NCI-H187 treated with DMSO at 0.1 percent for 48 hours (cell line): Measurements from ENCODE around the gene MRPL19.
A peak's percentile ranks its signal among the peaks of the same experiment; 100 is the strongest.
"Not testable (repeated sequence)": the region's sequence is repeated elsewhere in the genome, so short reads cannot be mapped to it uniquely, and the experiment has no call there.

ENCODE experiments used
- DNase-seq: peaks from one replicate; lab custom pipeline; 2025; lab: John Stamatoyannopoulos, UW

The MRPL19 gene

GRCh38 chr2:75667884-75668283 is 21.3 kb downstream of the MRPL19 start:
- no peak for DNase-seq

DNA sequence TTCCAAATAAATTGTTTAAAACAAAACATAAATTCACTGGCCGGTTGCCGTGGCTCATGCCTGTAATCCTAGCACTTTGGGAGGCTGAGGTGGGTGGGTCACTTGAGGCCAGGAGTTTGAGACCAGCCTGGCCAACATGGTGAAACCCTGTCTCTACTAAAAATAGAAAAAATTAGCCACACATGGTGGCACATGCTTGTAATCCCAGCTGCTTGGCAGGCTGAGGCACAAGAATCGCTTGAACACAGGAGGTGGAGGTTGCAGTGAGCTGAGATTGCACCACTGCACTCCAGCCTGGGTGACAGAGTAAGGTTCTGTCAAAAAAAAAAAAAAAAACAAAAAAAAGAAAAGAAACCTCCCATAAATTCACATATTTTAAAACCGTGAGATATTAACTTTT is 28.8 kb downstream of the MRPL19 start:
- not testable (repeated sequence) for DNase-seq

DNA sequence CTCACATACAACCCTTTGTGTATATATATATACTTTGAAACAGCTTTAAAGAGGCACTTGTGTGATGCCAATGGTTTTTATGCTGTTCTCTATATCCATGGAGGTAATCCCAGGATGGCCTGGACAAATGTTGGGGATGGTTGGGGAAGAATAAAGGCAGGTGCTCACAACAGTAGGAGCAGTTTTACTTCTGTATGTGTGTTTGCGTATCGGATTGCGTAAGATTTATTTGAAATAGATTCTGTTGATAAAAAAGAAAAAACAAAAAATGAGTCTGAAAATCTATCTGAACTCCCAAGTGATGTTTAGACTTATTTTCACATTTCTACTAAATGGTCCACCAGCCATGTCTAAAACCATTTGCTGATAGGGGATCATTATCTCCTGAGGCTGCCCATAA is 29.3 kb downstream of the MRPL19 start:
- DNase-seq, result no peak

- DNase-seq, result no peak
These were observed 29.9 kb downstream of the MRPL19 start for GRCh38 chr2:75676464-75676863.

DNA sequence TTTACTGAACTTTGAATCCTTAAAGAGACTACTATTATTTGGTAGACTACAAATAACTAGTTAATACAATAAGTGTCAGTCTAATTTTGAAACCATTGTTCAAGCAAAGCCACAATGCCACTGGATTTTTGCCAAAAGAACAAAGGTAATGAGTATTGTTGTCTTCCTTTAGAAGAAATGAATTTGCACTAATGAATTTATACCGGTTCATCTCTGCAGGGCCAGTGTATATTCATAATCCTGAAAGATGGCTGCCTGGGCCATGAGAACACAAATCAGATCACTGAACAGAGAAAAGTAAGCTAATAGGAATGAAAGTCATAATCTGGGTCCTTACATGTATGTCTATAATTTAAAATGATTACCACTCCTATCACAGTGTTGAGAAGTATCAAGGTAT is 33.0 kb downstream of the MRPL19 start:
- no peak for DNase-seq

DNA sequence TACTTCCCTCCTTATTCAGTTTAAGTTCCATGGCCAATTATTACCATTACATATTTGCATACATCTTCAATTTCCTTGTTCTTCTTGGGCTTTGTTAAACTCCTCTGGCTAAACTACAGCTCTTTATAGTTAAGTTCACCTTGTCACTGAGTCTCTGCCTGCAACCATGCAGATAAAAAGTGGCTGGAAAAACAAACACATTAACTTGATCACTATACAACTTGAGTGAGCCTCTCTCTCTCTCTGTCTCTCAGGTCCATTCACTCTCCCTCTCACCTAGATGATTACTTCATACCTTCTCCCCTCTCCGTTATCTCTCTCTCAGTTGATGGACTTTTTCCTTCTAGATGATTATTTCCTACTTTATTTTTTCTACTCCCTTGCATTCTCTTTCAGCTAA is 33.8 kb downstream of the MRPL19 start:
- no peak for DNase-seq

DNA sequence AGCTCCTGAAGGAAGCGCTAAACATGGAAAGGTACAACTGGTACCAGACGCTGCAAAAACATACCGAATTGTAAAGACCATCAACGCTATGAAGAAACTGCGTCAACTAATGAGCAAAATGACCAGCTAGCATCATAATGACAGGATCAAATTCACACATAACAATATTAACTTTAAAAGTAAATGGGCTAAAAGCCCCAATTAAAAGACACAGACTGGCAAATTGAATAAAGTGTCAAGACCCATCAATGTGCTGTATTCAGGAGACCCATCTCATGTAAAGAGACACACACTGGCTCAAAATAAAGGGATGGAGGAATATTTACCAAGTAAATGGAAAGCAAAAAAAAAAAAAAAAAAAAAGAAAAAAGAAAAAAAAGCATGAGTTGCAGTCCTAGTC is 36.8 kb downstream of the MRPL19 start:
- DNase-seq, result not testable (repeated sequence)

DNA sequence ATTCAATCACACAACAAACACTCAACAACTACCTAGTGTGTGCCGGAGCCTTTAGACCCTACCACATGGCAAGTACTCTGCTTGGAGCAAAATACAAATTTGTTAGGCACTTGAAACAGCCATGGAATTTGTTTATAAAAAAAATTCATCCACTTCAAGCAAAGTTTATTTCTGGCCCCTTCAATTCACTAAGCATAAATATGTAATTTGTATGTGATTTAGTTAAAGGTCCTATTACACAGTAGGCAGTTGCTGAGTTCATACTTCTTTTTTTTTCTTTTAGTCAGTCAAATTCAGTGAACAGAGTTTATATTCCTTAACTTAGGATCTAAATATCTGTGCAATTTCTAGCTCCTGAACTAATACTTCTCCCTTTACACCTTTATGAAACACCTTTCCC is 41.6 kb downstream of the MRPL19 start:
- no peak for DNase-seq

DNA sequence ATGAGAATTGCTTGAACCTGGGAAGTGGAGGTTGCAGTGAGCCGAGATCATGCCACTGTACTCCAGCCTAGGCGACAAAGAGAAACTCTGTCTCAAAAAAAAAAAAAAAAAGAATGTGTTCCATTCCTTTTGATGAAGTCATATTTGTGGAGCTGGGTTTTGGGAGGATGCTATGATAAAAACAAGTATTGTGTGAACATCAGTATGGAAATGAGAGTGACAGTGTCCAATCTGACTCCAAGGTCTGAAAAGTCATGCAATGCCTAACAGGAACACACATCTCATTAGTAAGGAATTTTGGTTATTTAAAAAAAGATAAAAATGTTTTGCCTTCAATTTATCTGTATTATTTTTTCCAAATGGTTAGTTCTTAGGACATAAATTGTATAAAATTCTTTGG is 52.3 kb downstream of the MRPL19 start:
- DNase-seq, result no peak

GRCh38 chr2:75702593-75702992 is 56.0 kb downstream of the MRPL19 start:
- no peak for DNase-seq

GRCh38 chr2:75703589-75704287 is 57.2 kb downstream of the MRPL19 start:
- no peak for DNase-seq

DNA sequence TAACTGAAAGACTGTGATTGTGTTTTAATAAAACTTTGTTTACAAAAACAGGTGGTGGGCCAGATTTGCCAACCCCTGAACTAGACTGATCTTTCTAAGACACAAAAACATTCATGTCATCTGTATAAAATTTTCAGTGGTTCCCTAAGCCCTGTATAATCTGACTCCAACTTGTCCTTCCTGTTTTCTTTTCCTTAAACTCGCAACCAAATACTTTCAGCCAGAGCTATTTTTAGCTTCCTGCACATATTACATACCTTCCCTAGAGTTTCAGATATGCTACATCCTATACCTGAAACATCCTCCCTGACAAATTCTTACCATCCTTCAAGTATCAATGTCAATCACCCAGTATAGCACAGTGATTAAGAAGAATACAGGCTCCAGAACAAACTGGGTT is 59.3 kb downstream of the MRPL19 start:
- no peak for DNase-seq

DNA sequence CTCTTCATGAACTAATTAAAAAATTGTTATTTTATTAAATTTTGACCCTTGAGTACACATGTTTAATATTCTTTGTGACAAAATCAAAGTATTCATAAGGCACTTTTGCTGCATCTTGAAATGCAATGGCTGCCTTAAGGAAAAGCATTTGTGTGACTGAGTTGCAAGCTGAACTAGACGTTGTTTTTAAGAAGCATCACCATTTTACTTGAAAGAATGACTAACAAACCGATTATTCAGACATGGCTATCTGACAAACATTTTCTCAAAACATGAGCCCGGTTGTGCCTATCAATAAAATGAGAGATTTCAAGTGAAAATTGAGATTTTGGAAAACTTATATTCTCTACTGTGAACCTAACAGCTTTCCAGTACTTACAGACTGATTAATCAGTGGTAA is 61.3 kb downstream of the MRPL19 start:
- no peak for DNase-seq

DNA sequence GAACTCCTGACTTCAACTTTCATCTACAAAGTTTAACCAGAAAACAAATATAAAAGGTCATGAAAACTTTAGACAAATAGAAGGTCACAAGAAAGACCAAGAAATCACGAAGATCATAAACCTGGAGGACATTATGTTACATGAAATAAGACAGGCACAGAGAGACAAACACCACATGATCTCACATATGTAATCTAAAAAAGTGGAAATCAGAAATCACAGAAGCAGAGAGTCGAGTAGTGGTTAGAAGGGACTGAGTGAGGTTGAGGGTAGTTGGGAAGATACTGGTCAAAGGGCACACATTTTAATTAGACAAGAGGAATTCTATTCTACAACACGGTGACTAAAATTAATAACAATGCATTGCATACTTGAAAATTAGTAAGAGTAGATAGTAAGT is 62.7 kb downstream of the MRPL19 start:
- no peak for DNase-seq

GRCh38 chr2:75710220-75710576 is 63.6 kb downstream of the MRPL19 start:
- DNase-seq, result no peak

DNA sequence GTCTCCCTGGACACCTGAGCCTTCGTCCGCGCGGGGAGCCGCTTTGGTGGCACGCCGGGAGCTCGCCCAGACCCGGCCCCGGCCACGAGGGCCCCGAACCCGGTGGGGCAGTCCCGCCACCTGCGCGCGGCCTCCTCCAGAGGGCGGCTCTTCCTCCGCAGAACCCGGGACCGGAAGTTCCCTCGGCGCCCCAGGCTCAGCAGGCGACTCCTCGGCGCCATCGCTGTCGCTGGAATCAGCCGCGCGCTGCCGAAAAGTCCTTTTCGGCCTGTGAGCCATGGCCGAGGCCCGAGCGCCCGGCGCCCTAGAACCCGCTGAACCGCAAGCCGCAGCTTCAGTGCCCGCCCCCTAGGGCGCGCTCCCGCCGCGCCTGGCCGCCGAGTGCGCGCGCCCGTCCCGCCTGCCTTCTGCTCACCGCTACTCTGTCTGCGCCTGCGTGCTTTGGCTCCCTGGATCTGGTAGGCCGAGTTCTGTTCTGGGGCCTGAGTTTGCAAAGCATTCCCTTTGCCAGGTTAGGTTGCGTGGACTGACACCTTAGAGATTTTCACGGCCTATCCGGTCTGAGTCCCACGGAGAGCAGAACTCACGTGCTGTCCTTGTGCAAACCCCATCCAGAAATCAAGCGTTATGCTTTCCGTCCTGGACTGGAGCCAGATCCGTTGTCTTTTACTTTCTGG is 64.1 kb downstream of the MRPL19 start, which contains the start of gene GCFC2:
GCFC2 (minus strand) TSS at position 339 of the 677 bp plus-strand sequence; CDS start at position 279, 60 bp downstream.
- peak; percentile 37 for DNase-seq

GRCh38 chr2:75711590-75711989 is 65.0 kb downstream of the MRPL19 start:
- not testable (repeated sequence) for DNase-seq

DNA sequence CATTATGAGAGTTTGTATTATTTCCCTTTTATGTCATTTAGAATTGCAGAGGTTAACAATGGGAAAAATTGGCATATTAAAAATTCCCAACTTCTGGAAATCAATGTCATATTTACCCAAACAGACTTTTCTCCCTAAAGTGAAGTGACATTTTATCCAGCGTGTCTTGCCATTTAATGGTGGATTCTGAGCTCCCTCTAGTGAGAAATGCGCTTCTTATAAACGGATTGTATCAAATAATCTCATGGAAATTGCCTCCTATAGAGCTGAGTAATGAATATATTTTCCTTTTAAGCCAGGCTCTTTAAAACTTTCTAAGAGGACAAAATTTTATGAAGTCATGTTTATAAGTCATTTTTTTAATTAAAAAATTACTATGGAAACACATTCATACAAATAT is 69.8 kb downstream of the MRPL19 start:
- DNase-seq, result no peak

DNA sequence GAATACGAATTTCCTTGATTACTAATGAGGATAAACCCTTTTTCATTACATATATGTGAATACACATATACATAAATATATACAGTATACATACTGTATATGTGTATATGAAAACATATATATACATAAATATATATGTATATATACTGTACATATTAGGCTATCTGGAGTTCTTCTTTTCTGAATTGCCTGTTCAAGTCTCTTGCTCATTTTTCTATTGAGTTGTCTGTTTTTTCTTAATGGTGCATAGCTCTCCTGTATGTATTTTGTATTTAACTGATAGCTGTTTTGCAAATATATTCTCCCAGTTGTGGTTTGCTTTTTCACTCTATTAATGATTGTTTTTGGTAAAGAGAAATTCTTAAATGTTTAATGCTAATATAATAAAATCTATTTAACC is 73.0 kb downstream of the MRPL19 start:
- no peak for DNase-seq

DNA sequence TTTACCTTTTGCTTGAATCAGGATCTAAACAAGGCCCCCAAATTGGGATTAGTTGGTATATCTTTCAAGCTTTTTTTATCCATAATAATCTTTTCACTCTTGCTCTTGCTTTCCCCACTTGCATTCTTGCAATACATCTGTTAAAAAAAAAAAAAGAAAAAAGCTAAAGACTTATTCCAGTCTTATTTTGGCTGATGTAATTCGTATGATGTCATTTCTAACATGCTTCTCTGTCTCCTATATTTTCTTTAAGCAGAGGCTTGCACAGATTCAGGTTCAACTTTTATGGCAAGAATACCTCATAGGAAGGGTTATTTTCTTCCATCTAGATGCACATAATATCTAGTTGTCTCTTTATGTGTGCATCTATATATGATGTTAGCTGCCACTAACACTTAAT is 73.9 kb downstream of the MRPL19 start:
- no peak for DNase-seq

GRCh38 chr2:75722687-75723086 is 76.1 kb downstream of the MRPL19 start:
- DNase-seq, result no peak

DNA sequence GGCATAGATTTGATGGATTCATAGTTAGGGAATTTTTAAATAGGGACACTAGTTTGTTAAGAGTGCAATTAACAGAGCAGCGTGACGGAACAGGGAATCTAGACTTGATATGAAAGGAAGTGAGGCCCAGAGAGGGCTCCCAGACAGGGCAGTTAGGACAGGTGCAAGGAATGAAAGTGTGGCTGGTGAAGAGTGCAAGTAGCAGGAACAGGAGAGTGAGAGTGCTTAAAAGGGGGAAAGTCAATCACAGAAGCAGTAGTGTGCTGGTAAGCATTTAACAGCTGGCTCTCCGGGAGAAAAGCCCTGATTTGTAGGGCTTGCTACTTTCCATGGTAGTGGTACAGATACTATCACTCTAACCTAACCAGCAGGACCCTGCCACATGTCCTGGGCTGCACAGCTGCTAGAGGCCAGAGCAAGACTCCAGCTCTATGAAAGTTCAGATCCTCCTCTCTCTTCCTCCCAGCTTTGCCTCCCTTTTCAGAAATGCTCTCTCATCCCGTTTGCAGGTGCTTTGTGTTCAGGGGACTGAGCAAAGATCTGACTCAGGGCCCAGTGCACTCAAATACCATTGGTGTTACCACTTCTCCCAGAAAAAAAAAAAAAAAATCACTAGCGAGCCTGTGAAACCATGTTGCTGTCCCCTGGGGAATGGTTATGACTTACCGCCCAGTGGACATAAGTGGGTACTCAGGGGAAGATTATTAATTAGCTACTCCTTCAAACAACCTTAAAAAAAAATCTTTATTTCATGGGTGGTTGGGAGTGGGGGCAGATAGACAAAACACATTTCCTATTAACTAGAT is 82.2 kb downstream of the MRPL19 start:
- no peak for DNase-seq

DNA sequence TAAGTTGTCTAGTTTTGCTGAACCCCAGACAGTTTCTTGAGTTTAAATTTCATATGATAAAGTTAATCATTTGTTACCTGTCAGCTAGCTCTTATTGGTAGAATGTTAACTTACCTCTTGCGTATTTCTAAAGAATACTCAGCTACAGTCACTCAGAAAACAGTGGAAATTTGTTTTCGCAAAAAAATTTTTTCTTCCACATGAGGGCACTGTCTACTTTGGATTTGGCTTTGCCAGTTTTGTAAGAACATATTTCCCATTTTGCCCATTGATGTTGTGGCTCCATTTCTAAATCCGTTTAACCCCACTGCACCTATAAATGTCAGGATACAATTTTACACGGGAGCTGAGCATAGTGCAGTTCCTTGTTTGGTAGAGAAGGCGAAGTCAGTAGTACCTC is 83.3 kb downstream of the MRPL19 start:
- DNase-seq, result no peak
